ENCODE results near the gene SCCPDH. TPM values are rescaled to one million over a fixed set of nuclear protein-coding genes. Genes with fewer than 3 reads are reported as not detected.

Gene SCCPDH, protein sequence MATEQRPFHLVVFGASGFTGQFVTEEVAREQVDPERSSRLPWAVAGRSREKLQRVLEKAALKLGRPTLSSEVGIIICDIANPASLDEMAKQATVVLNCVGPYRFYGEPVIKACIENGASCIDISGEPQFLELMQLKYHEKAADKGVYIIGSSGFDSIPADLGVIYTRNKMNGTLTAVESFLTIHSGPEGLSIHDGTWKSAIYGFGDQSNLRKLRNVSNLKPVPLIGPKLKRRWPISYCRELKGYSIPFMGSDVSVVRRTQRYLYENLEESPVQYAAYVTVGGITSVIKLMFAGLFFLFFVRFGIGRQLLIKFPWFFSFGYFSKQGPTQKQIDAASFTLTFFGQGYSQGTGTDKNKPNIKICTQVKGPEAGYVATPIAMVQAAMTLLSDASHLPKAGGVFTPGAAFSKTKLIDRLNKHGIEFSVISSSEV
- total RNA-seq: 8.1 and 9.3 TPM in 2 replicates

DNA sequence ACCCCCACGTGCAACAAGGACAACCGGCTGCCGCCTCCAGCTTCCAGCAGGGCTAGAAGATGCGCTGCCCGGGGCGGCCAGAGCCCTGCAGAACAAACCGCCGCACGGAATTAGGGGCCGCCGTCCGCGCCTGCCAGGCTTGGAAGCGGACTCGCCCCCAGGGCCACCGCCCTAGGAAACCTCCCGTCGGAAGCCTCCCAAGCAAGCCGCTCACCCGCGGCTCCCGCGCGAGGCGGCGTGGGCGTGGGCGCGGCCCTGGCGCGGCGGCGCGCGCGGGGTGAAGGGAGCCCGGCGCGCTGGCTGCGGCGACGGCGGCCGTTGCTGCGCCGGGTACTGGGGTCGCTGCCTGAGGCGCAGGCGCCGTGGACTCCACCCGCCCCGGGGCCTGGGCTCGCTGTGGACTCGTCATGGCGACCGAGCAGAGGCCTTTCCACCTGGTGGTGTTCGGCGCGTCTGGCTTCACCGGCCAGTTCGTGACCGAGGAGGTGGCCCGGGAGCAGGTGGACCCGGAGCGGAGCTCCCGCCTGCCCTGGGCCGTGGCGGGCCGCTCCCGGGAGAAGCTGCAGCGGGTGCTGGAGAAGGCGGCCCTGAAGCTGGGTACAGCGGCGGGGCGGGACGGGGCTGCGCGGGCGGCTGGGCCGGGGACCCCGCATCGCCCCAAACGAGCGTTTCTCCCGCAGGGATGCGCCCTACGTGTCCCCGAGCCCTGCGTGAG is at the start of gene SCCPDH:
SCCPDH (plus strand) TSS at position 394 of the 715 bp plus-strand sequence; CDS start at position 408, 14 bp downstream.
- ATAC-seq (ENCODE audit: low read depth) (peak; percentile 95), DNase-seq (peak; percentile 63)
- H3K4me3 Mint-ChIP-seq: peak within 1 kb of the TSS; percentile 88
- ChIA-PET POLR2A (interaction anchor here (0.6 kb wide), 1 partner anchor 148 kb away, joined by 9 read pairs; no protein-coding TSS in a partner anchor), CTCF (interaction anchor here (0.9 kb wide), 1 partner anchor 1645 kb away, joined by 3 read pairs; no protein-coding TSS in a partner anchor)
- TF ChIP-seq, protein P1, sequence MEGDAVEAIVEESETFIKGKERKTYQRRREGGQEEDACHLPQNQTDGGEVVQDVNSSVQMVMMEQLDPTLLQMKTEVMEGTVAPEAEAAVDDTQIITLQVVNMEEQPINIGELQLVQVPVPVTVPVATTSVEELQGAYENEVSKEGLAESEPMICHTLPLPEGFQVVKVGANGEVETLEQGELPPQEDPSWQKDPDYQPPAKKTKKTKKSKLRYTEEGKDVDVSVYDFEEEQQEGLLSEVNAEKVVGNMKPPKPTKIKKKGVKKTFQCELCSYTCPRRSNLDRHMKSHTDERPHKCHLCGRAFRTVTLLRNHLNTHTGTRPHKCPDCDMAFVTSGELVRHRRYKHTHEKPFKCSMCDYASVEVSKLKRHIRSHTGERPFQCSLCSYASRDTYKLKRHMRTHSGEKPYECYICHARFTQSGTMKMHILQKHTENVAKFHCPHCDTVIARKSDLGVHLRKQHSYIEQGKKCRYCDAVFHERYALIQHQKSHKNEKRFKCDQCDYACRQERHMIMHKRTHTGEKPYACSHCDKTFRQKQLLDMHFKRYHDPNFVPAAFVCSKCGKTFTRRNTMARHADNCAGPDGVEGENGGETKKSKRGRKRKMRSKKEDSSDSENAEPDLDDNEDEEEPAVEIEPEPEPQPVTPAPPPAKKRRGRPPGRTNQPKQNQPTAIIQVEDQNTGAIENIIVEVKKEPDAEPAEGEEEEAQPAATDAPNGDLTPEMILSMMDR (IDR thresholded peaks at IDR 0.05): no peak
- H3K9me3 Mint-ChIP-seq: peaks cover 12% of the 10 kb centered on the region
- H3K27ac Mint-ChIP-seq: peak within 1 kb of the TSS; percentile 30
- peaks cover 19% of the 10 kb centered on the region for H3K36me3 Mint-ChIP-seq (ENCODE audit: low read depth)
- no peaks in the 10 kb centered on the region for H3K27me3 Mint-ChIP-seq
- H3K4me1 Mint-ChIP-seq: peaks cover 14% of the 10 kb centered on the region
- intact Hi-C loops (cut with micrococcal nuclease): loop anchor here (2.0 kb wide), 1 partner anchor 25 kb away; no protein-coding TSS in a partner anchor

DNA sequence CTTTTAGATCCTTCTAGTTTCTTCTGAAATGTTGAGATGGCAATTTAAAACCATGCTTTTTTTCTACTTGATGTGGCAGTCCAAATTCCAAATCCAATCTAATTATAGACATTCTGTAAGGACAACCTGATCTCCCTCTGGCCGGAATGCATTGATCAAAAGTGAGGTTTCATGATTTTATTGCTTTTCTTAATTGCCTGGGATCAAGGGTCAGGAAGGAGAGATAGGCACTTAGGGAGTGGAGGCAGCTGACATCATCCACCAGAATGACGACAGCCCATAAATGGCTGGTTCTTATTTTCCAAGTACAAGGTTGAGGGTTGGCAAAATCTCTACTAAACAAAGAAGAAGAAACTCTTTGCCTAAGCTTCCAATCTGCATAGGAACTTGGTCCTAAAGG is 46.4 kb upstream of the SCCPDH start:
- Mint-ChIP-seq H3K27ac (no peak overlapping the region), H3K27me3 (no peaks in the 10 kb centered on the region), H3K4me3 (no peak overlapping the region), H3K36me3 (ENCODE audit: low read depth) (peaks cover 6% of the 10 kb centered on the region), H3K9me3 (peaks cover 4% of the 10 kb centered on the region), H3K4me1 (peaks cover 24% of the 10 kb centered on the region)
- intact Hi-C loops (cut with micrococcal nuclease): no loop called here
- TF ChIP-seq, protein P1 (IDR thresholded peaks at IDR 0.05): no peak
- DNase-seq: no peak
- POLR2A ChIA-PET: interaction anchor here (0.6 kb wide), 1 partner anchor 60 kb away, joined by 3 read pairs; no protein-coding TSS in a partner anchor
- CTCF ChIA-PET: no interaction called here
- ATAC-seq (ENCODE audit: low read depth): no peak

DNA sequence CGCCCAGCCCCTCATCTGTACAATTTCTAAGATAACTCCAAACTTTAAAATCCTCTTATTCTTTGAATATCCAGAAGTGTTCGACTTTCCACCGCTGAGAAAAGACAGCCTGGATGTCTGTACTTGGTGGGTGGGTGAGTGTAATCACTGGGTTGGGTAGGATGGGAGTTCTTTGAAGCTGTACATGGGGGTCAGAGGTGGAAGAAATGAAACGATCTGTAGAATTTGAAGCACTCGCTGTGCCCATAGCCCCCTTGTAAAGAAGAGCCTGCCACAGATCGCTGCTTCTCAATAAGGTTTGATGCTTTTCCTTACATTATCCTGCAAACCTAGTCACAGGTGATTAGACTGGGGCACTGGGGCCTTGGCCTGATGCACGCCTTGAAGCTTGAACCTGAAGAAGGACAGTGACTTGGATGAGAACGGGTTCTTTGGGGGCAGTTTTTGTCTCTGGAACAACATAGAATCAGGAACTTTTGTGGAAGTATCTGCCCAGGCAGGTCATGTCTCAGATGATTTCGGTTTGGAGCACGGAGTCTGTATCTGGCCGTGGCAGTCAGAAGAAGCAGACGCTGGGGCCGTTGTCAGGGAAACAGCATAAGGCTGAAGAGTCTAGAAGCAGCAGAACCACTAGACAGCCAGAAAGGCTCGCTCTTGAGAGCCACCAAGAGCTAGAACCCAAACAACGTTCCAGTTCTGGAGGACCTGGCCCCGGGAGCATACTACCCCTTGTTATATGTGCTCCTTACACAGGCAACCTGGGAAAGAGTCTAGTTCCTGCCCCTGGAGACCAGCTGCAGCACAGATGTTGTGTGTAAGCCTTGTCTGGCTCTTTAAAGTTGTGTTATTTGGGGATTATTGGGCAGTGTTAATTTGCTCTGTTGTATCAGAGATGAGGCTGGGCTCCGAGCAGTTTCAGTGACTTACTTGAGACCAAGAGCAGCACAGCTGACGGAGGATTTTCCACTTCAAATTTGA is 45.1 kb upstream of the SCCPDH start:
- H3K9me3 Mint-ChIP-seq: peaks cover 4% of the 10 kb centered on the region
- H3K36me3 Mint-ChIP-seq (ENCODE audit: low read depth): peaks cover 1% of the 10 kb centered on the region
- CTCF ChIA-PET: interaction anchor here (0.7 kb wide), 1 partner anchor 81 kb away, joined by 3 read pairs; no protein-coding TSS in a partner anchor
- POLR2A ChIA-PET: no interaction called here
- H3K27ac Mint-ChIP-seq: no peak overlapping the region
- H3K4me1 Mint-ChIP-seq: peaks cover 17% of the 10 kb centered on the region
- intact Hi-C loops (cut with micrococcal nuclease): no loop called here
- DNase-seq: no peak
- ATAC-seq (ENCODE audit: low read depth): no peak
- no peaks in the 10 kb centered on the region for H3K27me3 Mint-ChIP-seq
- no peak overlapping the region for H3K4me3 Mint-ChIP-seq
- TF ChIP-seq, protein P1 (IDR thresholded peaks at IDR 0.05): no peak

- CTCF ChIA-PET: no interaction called here
- no peak for DNase-seq
- intact Hi-C loops (cut with micrococcal nuclease): loop anchor here (5.0 kb wide), 1 partner anchor 112 kb away; the partner anchor contains the start of genes CNST and TFB2M
These were observed 44.4 kb upstream of the SCCPDH start for GRCh38 chr1:246679794-246680177.

More at GRCh38 chr1:246679794-246680177, 44.4 kb upstream of the SCCPDH start:
- TF ChIP-seq, protein P1 (IDR thresholded peaks at IDR 0.05): no peak
- Mint-ChIP-seq H3K27ac (no peak overlapping the region), H3K4me3 (no peak overlapping the region), H3K9me3 (peaks cover 4% of the 10 kb centered on the region), H3K36me3 (ENCODE audit: low read depth) (peaks cover 1% of the 10 kb centered on the region), H3K27me3 (no peaks in the 10 kb centered on the region), H3K4me1 (peaks cover 15% of the 10 kb centered on the region)
- ATAC-seq (ENCODE audit: low read depth): no peak
- POLR2A ChIA-PET: no interaction called here

All from activated B cell treated with CpG ODN at 0.5 μM for 24 hours (primary cell).